ENCODE results near the gene CPHXL. TPM values are rescaled to one million over a fixed set of nuclear protein-coding genes. Genes with fewer than 3 reads are reported as not detected.

The CPHXL gene
- total RNA-seq: not detected in 2 replicates

GRCh38 chr16:75726390-75726789, at the start of gene CPHXL:
CPHXL (minus strand) TSS chr16:75726490; CDS start chr16:75726442, 48 bp downstream.

DNA sequence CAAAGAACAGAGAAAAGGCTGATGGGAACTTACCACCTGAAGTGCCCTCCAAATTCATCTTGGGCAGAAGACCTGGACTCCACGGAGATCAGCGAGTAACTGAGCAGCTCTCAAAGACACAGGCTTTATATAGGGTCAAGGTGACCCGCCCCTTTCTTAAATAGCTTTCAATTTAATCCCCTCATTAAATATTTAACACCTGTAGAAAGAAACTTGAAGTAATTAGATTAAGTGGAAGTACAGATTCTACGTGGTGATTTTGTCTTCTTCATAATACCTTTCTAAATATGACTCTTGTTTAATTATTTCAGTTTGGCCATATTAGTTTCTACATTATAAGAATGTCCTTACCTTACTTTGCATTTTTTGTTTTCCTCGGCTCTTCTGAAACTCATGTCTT, 24.9 kb downstream of the CPHXL start, which contains the start of gene DUXB:
Gene DUXB, minus strand, starts transcription at position 101 of the 400 bp plus-strand sequence. Its CDS starts 43 bp downstream, at position 58.

GRCh38 chr16:75676909-75677308, 49.4 kb downstream of the CPHXL start, which contains the start of gene CPHXL2:
CPHXL2 (minus strand) TSS chr16:75677009; CDS start chr16:75676999, 10 bp downstream.

Other genes starting within 250 kb of the CPHXL start
- 0.38 and 0.54 TPM in 2 replicates for gene CHST6, start 231.0 kb downstream of the CPHXL start, total RNA-seq
- gene CHST5, start 190.4 kb downstream of the CPHXL start, total RNA-seq: not detected in 2 replicates
- gene TMEM231, start 170.2 kb downstream of the CPHXL start, total RNA-seq: 7.1 and 8.8 TPM in 2 replicates
- gene GABARAPL2, start 160.1 kb downstream of the CPHXL start, total RNA-seq: 32.6 and 36.9 TPM in 2 replicates
- gene ADAT1, start 103.2 kb downstream of the CPHXL start, total RNA-seq: 39.5 and 43.5 TPM in 2 replicates
- 181 and 183 TPM in 2 replicates for gene KARS1, start 78.8 kb downstream of the CPHXL start, total RNA-seq
- 35.5 and 44.7 TPM in 2 replicates for gene TERF2IP, start 78.7 kb downstream of the CPHXL start, total RNA-seq
- not detected in 2 replicates for gene CPHXL2, start 49.5 kb downstream of the CPHXL start, total RNA-seq
- gene DUXB, start 25.0 kb downstream of the CPHXL start, total RNA-seq: not detected in 2 replicates